Omental fat pad (tissue), 4 donors: ENCODE results near the gene RASL12. TPM values are rescaled to one million over a fixed set of nuclear protein-coding genes. Genes with fewer than 3 reads are reported as not detected.

Source experiments
- ATAC-seq: fragments of 150-250 bp; one replicate; pipeline ENCODE4 v1.9.1; 2016; ENCODE audit warnings: mild to moderate bottlenecking, moderate library complexity; ENCODE audit not compliant: low FRiP score
- DNase-seq: peaks from one replicate; pipeline ENCODE4 v3.0.0-alpha.2; 2019; ENCODE audit warnings: low spot score
- total RNA-seq, 4 donors: library from RNA; depleted of rRNA; stranded (reverse); fragments of >200 nt; gene quantifications; one replicate each; pipeline ENCODE4 v1.1.0, GENCODE V29; 2016
- TF ChIP-seq, protein P1 (sequence below), 3 donors: fragments of 450-650 bp; IDR thresholded peaks; one replicate each; pipeline ENCODE4 v1.5.1; 2016 to 2017; ENCODE audit warnings: antibody characterized with exemption in 3 of 3, mild to moderate bottlenecking in 3 of 3, moderate library complexity in 2 of 3

The RASL12 gene, protein sequence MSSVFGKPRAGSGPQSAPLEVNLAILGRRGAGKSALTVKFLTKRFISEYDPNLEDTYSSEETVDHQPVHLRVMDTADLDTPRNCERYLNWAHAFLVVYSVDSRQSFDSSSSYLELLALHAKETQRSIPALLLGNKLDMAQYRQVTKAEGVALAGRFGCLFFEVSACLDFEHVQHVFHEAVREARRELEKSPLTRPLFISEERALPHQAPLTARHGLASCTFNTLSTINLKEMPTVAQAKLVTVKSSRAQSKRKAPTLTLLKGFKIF
- total RNA-seq, result 10 to 100 TPM in 1 of 4 donors, 1 to 10 TPM in 3; 4.6 to 50.0 (median 7.6) TPM

- no peak for DNase-seq
- ATAC-seq, result no peak
- TF ChIP-seq, protein P1, sequence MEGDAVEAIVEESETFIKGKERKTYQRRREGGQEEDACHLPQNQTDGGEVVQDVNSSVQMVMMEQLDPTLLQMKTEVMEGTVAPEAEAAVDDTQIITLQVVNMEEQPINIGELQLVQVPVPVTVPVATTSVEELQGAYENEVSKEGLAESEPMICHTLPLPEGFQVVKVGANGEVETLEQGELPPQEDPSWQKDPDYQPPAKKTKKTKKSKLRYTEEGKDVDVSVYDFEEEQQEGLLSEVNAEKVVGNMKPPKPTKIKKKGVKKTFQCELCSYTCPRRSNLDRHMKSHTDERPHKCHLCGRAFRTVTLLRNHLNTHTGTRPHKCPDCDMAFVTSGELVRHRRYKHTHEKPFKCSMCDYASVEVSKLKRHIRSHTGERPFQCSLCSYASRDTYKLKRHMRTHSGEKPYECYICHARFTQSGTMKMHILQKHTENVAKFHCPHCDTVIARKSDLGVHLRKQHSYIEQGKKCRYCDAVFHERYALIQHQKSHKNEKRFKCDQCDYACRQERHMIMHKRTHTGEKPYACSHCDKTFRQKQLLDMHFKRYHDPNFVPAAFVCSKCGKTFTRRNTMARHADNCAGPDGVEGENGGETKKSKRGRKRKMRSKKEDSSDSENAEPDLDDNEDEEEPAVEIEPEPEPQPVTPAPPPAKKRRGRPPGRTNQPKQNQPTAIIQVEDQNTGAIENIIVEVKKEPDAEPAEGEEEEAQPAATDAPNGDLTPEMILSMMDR (IDR thresholded peaks at IDR 0.05), result no peak
These were observed at the start of gene RASL12 for GRCh38 chr15:65067645-65068402. TSS of gene RASL12 (minus strand) at chr15:65067991. CDS start at chr15:65067835, 156 bp downstream.

DNA sequence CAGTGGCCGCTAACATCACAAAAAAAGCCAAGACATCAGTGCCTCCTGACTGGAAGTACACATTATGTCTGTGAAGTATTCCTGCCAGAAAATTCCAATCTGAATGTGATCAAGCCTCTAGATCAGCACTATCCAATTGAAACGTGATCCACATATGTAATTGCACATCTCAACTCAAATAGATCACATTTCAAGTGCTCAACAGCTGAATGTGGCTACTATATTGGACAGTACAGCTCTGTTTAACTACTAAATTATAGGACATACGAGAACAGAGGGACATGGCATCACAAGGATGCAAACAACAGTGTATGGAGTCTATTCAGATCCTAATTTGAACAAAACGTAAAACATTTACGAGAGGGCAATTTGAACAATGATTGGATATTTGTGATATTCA is 47.8 kb upstream of the RASL12 start:
- ATAC-seq (no peak), DNase-seq (no peak)
- TF ChIP-seq, protein P1 (IDR thresholded peaks at IDR 0.05), result no peak

- no peak for DNase-seq
- no peak for ATAC-seq
- TF ChIP-seq, protein P1 (IDR thresholded peaks at IDR 0.05), result no peak
These were observed 47.3 kb upstream of the RASL12 start, which contains the start of gene UBAP1L for GRCh38 chr15:65115086-65115485. TSS of gene UBAP1L (minus strand) at chr15:65115200. CDS start at chr15:65106215, 8,985 bp downstream.

DNA sequence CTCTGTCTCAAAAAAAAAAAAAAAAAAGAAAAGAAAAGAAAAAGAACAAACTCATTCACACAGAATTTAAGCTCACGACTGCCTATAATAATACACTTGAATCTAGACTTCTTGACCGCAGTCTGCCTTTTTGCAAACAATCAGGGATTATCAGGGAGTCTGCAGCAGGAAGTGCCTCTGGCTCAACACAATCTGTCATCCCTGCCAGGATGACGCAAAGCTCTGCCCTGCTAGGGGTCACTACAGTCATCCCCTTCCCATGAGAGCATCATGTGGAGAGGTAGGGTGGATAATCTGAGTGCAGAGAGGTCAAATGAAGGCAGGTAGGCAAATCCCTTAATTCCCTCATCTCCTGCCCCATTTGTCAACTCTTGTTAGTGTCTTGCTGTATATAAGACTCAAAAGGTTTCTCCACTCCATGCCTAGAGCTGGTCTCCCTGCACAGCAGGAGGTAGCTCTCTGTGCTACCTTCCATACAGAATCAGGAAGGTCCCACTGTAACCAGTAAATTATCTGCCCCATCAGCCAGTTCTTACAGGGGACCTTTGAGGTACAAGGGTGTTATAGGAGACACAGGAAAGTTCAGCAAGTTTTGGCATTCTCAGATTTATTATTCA is 43.0 kb upstream of the RASL12 start:
- TF ChIP-seq, protein P1 (IDR thresholded peaks at IDR 0.05), result no peak
- DNase-seq, result no peak
- ATAC-seq, result no peak

- ATAC-seq (no peak), DNase-seq (no peak)
- TF ChIP-seq, protein P1 (IDR thresholded peaks at IDR 0.05), result no peak
These were observed 38.3 kb upstream of the RASL12 start for GRCh38 chr15:65106011-65106590.

- TF ChIP-seq, protein P1 (IDR thresholded peaks at IDR 0.05), result no peak
- ATAC-seq (no peak), DNase-seq (no peak)
These were observed 37.2 kb upstream of the RASL12 start for GRCh38 chr15:65105038-65105437.
